ENCODE measurements around the gene COL8A2. TPM values are rescaled to one million over a fixed set of nuclear protein-coding genes. Genes with fewer than 3 reads are reported as not detected.

COL8A2 gene
- total and polyA plus RNA-seq, 2 of the 4 experiments (the other 2 are of a cell fraction), result 0.54 to 1.1 TPM

DNA sequence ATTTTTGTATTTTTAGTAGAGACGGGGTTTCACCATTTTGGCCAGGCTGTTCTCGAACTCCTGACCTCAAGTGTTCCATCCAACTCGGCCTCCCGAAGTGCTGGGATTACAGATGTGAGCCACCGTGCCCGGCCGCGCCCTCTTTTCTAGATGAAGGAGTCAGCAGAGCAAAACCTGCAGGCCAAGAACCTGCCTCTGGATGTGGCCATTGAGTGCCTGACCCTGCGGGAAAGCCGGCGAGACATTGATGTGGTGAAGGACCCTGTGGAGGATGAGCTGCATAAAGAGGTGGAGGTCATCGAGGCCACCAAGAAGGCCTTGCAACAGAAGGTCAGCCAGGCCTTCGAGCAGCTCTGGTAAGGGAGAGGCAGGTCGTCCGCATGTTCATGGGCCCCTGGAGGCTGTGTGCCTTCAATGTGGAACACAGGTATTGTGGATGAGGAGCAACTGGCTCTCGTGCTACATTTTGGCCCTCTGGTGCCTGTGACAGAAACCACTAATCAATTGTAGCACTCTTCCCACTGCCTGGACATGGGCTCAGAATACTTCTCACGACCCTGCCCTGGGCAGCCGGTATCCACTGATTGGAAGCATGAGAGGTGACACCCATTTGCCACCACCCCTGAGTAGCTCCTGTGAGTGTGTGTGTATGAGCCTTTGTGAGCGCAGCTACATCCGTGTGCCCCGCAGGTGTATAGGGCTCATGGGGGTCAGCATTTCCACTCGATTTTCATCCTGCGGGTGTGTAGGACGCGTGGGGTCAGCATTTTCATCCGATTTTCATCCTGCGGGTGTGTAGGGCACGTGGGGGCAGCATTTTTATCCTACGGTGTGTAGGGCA lies 39.1 kb downstream of the COL8A2 start:
- Histone ChIP-seq H3K4me1 (ENCODE audit: control insufficient read depth, insufficient read depth, low read length) (peaks cover 2% of the 10 kb centered on the region; the same call in 1 of the 2 replicates), H3K27me3 (ENCODE audit: control insufficient read depth, insufficient read depth, low read length) (no peaks in the 10 kb centered on the region; the same call in 1 of the 2 replicates), H2AFZ (replicated peaks; ENCODE audit: low read length, poor library complexity) (peak overlapping the region; percentile 51), H3K79me1 (ENCODE audit: low read depth in 1 of 2, low read length in 2 of 2) (peaks cover 16 to 22% of the 10 kb centered on the region in 2 experiments), H2AK9ac (replicated peaks; ENCODE audit: low read depth, low read length, poor library complexity) (no peak overlapping the region), H3K4me2 (ENCODE audit: low read depth, low read length) (no peak overlapping the region), H2AK5ac (ENCODE audit: low read depth, low read length) (no peak overlapping the region), H4K5ac (ENCODE audit: low read depth, low read length) (no peak overlapping the region), H3K9me1 (ENCODE audit: insufficient read depth, low read length) (peaks cover 8% of the 10 kb centered on the region; the same call in 1 of the 2 replicates), H2BK120ac (ENCODE audit: low read depth, low read length) (no peak overlapping the region), H4K20me1 (ENCODE audit: insufficient read depth, low read length) (0 out of 2 replicates have a peak, but pooled peaks cover 7% of the 10 kb centered on the region), H2BK20ac (ENCODE audit: low read depth, low read length) (no peak overlapping the region), H3K4me3 (ENCODE audit: insufficient read depth, low read depth, low read length) (no peak overlapping the region), H3K14ac (replicated peaks; ENCODE audit: low read depth, low read length) (no peak overlapping the region), H4K8ac (ENCODE audit: low read depth in 2 of 2, low read length in 2 of 2) (no peak overlapping the region), H3K27ac (ENCODE audit: insufficient read depth, low read length) (no peak overlapping the region), H3K4ac (ENCODE audit: low read depth, low read length) (no peak overlapping the region), H3K23ac (ENCODE audit: low read depth, low read length) (no peak overlapping the region), H3K36me3 (ENCODE audit: control insufficient read depth, insufficient read depth, low read length) (no peaks in the 10 kb centered on the region), H3K18ac (ENCODE audit: low read depth, low read length) (no peak overlapping the region), H3K9ac (ENCODE audit: low read depth, low read length) (no peak overlapping the region), H3K9me3 (ENCODE audit: control insufficient read depth, insufficient read depth, low read length) (no peaks in the 10 kb centered on the region), H2BK15ac (ENCODE audit: low read depth, low read length) (no peak overlapping the region), H2BK5ac (ENCODE audit: low read depth, low read length, poor library complexity, severe bottlenecking) (no peak overlapping the region), H4K91ac (ENCODE audit: insufficient read depth, low read depth, low read length) (no peak overlapping the region), H3K56ac (ENCODE audit: extremely low read depth, insufficient read depth, low read length) (no peak overlapping the region)
- intact Hi-C loops (cut with micrococcal nuclease), result loop anchor here (10.0 kb wide), 1 partner anchor 151 kb away; the partner anchor contains the start of gene AGO3
- in situ Hi-C loops (cut with MboI; ENCODE audit: low sequenced_read_pairs), result no loop called here
- no peak for ATAC-seq (ENCODE audit: low read depth)
- ChIA-PET CTCF (no interaction called here), POLR2A (ENCODE audit: unreplicated experiment) (interaction anchor here (0.5 kb wide), 1 partner anchor 126 kb away, joined by 4 read pairs; no protein-coding TSS in a partner anchor)
- WGBS, 2 experiments (ENCODE audit: extremely low coverage in 2 of 2, insufficient read length in 1 of 2), result 87% methylated on average over 7 of the region's 29 CpGs; no CpG with 5 or more reads in 1 of the 2 experiments
- DNase-seq, result no peak
- TF ChIP-seq RCOR1 (IDR thresholded peaks at IDR 0.05; ENCODE audit: insufficient replicate concordance, low read length) (no peak), MAFK (IDR thresholded peaks at IDR 0.05; ENCODE audit: low read depth, low read length) (no peak), RFX5 (IDR thresholded peaks at IDR 0.05; ENCODE audit: low read depth, low read length) (no peak)
- TF ChIP-seq, protein P1, sequence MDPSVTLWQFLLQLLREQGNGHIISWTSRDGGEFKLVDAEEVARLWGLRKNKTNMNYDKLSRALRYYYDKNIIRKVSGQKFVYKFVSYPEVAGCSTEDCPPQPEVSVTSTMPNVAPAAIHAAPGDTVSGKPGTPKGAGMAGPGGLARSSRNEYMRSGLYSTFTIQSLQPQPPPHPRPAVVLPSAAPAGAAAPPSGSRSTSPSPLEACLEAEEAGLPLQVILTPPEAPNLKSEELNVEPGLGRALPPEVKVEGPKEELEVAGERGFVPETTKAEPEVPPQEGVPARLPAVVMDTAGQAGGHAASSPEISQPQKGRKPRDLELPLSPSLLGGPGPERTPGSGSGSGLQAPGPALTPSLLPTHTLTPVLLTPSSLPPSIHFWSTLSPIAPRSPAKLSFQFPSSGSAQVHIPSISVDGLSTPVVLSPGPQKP (IDR thresholded peaks at IDR 0.05; ENCODE audit: borderline replicate concordance, low read depth, low read length), result no peak
- dilution Hi-C loops (cut with HindIII; ENCODE audit: low sequenced_read_pairs, unreplicated experiment), result no loop called here
- no TSS peak for BruUV-seq (replicated peaks)
